Subcutaneous preadipocyte (primary cell): ENCODE measurements around the gene ATP10D. TPM values are rescaled to one million over a fixed set of nuclear protein-coding genes. Genes with fewer than 3 reads are reported as not detected.

Experiments used
- total RNA-seq: library from RNA; depleted of rRNA; stranded (reverse); fragments of >200 nt; gene quantifications from 2 replicates; pipeline ENCODE4 v1.2.3, GENCODE V29; 2012

Gene ATP10D
- total RNA-seq, result 12.1 and 13.9 TPM in 2 replicates

GRCh38 chr4:47485047-47485692, at the start of gene ATP10D:
ATP10D (plus strand) TSS chr4:47485275; CDS start chr4:47512541, 27,266 bp downstream.

GRCh38 chr4:47463235-47463956, 21.7 kb upstream of the ATP10D start, which contains the start of gene COMMD8:
COMMD8 (minus strand) TSS chr4:47463702; CDS start chr4:47463651, 51 bp downstream.

Other genes starting within 250 kb of the ATP10D start
- gene COMMD8, start 21.6 kb upstream of the ATP10D start, total RNA-seq, result 20.9 and 24.8 TPM in 2 replicates